Endodermal cell (in vitro differentiated cells): ENCODE data around the gene EEIG1. TPM values are rescaled to one million over a fixed set of nuclear protein-coding genes. Genes with fewer than 3 reads are reported as not detected.

ENCODE experiments used
- DNase-seq: peaks from one replicate; pipeline ENCODE4 v3.0.0-alpha.2; 2017
- H3K27ac ChIP-seq: 2 replicates; pipeline ENCODE4 v1.5.1; 2013; ENCODE audit warnings: mild to moderate bottlenecking, low read depth, low read length, moderate library complexity
- H3K27me3 ChIP-seq: 2 replicates; pipeline ENCODE4 v1.6.1; 2013; ENCODE audit warnings: mild to moderate bottlenecking, low read length, moderate library complexity; ENCODE audit not compliant: insufficient read depth, control insufficient read depth, poor library complexity, severe bottlenecking
- H3K36me3 ChIP-seq: 2 replicates; pipeline ENCODE4 v1.7.0; 2013; ENCODE audit warnings: mild to moderate bottlenecking, low read length, moderate library complexity; ENCODE audit not compliant: control insufficient read depth, insufficient read depth
- H3K4me1 ChIP-seq: one replicate; pipeline ENCODE4 v1.7.0; 2013; ENCODE audit warnings: low read length; ENCODE audit not compliant: control insufficient read depth, insufficient read depth
- H3K4me3 ChIP-seq: 2 replicates; pipeline ENCODE4 v1.5.1; 2013; ENCODE audit warnings: mild to moderate bottlenecking, low read length, moderate library complexity
- H3K9ac ChIP-seq: 2 replicates; pipeline ENCODE4 v1.6.1; 2013; ENCODE audit warnings: mild to moderate bottlenecking, low read length, moderate library complexity; ENCODE audit not compliant: poor library complexity, severe bottlenecking; ENCODE audit errors: extremely low read depth
- H3K9me3 ChIP-seq: 2 replicates; pipeline ENCODE4 v1.6.1; 2013; ENCODE audit warnings: mild to moderate bottlenecking, low read length, moderate library complexity; ENCODE audit not compliant: control insufficient read depth
- H3K27ac Mint-ChIP-seq: 2 replicates; pipeline ENCODE4 v1.8.0; 2020; ENCODE audit warnings: mixed read lengths
- H3K27me3 Mint-ChIP-seq: 2 replicates; pipeline ENCODE4 v1.8.0; 2021; ENCODE audit warnings: mild to moderate bottlenecking, mixed read lengths; ENCODE audit not compliant: insufficient read depth
- H3K36me3 Mint-ChIP-seq: 2 replicates; pipeline ENCODE4 v1.8.0; 2020; ENCODE audit warnings: low read depth, mixed read lengths
- H3K4me1 Mint-ChIP-seq: 2 replicates; pipeline ENCODE4 v1.8.0; 2020; ENCODE audit warnings: mixed read lengths
- H3K4me3 Mint-ChIP-seq: 2 replicates; pipeline ENCODE4 v1.8.0; 2020; ENCODE audit warnings: mild to moderate bottlenecking, moderate library complexity, mixed read lengths
- H3K9me3 Mint-ChIP-seq: 2 replicates; pipeline ENCODE4 v1.8.0; 2020; ENCODE audit warnings: mild to moderate bottlenecking, mixed read lengths
- CTCF ChIP-seq: fragments of 200-600 bp; sonication (generic); conservative IDR thresholded peaks from 2 replicates; pipeline ENCODE4 v1.5.0; 2021; ENCODE audit warnings: antibody characterized with exemption, mild to moderate bottlenecking
- WGBS, 2 experiments: methylation state at CpG; one replicate each; pipeline versions ENCODE4 v1.1.5 to v1.1.7; 2013; ENCODE audit warnings: missing lambda C conversion rate in 2 of 2, mixed read lengths in 1 of 2; ENCODE audit not compliant: insufficient coverage in 1 of 2, insufficient read length in 1 of 2; 5-methylcytosine and 5-hydroxymethylcytosine counted together
- total RNA-seq, 2 donors: library from RNA; stranded (reverse); fragmentation: NEBNext Ultra II Directional in 1 of 2; extraction: Animal tissue kit (Norgen Biotek cat#: 25700) in 1 of 2; gene quantifications; 2 replicates in 1 of 2; 3 replicates in 1 of 2; pipeline ENCODE4 v1.2.1, GENCODE V29; 2021

EEIG1 gene
- total RNA-seq, 2 donors from 2014 or later, result 56.7 to 60.8 TPM

- TF ChIP-seq CTCF, result no peak
- H3K4me1 Mint-ChIP-seq, result peaks cover 2% of the 10 kb centered on the region
- 88 to 94% methylated on average over 3 of the region's 3 CpGs for WGBS, 2 experiments
- H3K27ac Mint-ChIP-seq, result no peak overlapping the region
- Histone ChIP-seq H3K9me3 (no peaks in the 10 kb centered on the region), H3K4me1 (no peaks in the 10 kb centered on the region), H3K27me3 (no peaks in the 10 kb centered on the region), H3K27ac (no peak overlapping the region), H3K9ac (no peak overlapping the region), H3K4me3 (no peak overlapping the region), H3K36me3 (no peaks in the 10 kb centered on the region)
- H3K4me3 Mint-ChIP-seq, result no peak overlapping the region
- no peaks in the 10 kb centered on the region for H3K36me3 Mint-ChIP-seq
- DNase-seq, result no peak
- no peaks in the 10 kb centered on the region for H3K27me3 Mint-ChIP-seq
- no peaks in the 10 kb centered on the region for H3K9me3 Mint-ChIP-seq
Measured at GRCh38 chr9:127990554-127990953, 9.8 kb upstream of the EEIG1 start.

- no peak for DNase-seq
- no peaks in the 10 kb centered on the region for H3K27me3 ChIP-seq
- Mint-ChIP-seq H3K36me3 (no peaks in the 10 kb centered on the region), H3K27me3 (no peaks in the 10 kb centered on the region), H3K9me3 (no peaks in the 10 kb centered on the region), H3K4me1 (peaks cover 8% of the 10 kb centered on the region), H3K4me3 (no peak overlapping the region), H3K27ac (no peak overlapping the region)
- no peak overlapping the region for H3K4me3 ChIP-seq
- H3K4me1 ChIP-seq, result peaks cover 2% of the 10 kb centered on the region
- TF ChIP-seq CTCF, result no peak
- H3K27ac ChIP-seq, result no peak overlapping the region
- H3K9ac ChIP-seq, result no peak overlapping the region
- H3K9me3 ChIP-seq, result no peaks in the 10 kb centered on the region
- WGBS, 2 experiments, result 89 to 91% methylated on average over 3 to 4 of the region's 4 CpGs
- H3K36me3 ChIP-seq, result no peaks in the 10 kb centered on the region
Measured at GRCh38 chr9:127989094-127989493, 8.3 kb upstream of the EEIG1 start.

GRCh38 chr9:127987103-127987614 lies 6.4 kb upstream of the EEIG1 start:
- Mint-ChIP-seq H3K36me3 (no peaks in the 10 kb centered on the region), H3K9me3 (no peaks in the 10 kb centered on the region), H3K4me1 (peaks cover 17% of the 10 kb centered on the region), H3K27ac (no peak overlapping the region), H3K4me3 (no peak overlapping the region), H3K27me3 (no peaks in the 10 kb centered on the region)
- Histone ChIP-seq H3K4me1 (peaks cover 6% of the 10 kb centered on the region), H3K27ac (no peak overlapping the region), H3K9me3 (no peaks in the 10 kb centered on the region), H3K27me3 (no peaks in the 10 kb centered on the region), H3K4me3 (no peak overlapping the region), H3K36me3 (no peaks in the 10 kb centered on the region), H3K9ac (no peak overlapping the region)
- WGBS, 2 experiments, result 90 to 92% methylated on average over 6 to 9 of the region's 9 CpGs
- DNase-seq, result peak; percentile 38
- TF ChIP-seq CTCF, result no peak
